Occipital lobe (tissue), 1 donor: ENCODE results near the gene GPR108. TPM values are rescaled to one million over a fixed set of nuclear protein-coding genes. Genes with fewer than 3 reads are reported as not detected.

Experiments used
- total RNA-seq: library from RNA; depleted of rRNA; stranded (reverse); fragments of >200 nt; gene quantifications from one replicate; pipeline ENCODE4 v1.2.3, GENCODE V29; 2014

The GPR108 gene
- total RNA-seq, 1 donor from 2014 or later = 11.2 TPM

Other genes starting within 250 kb of the GPR108 start
- gene TUBB4A, start 235.3 kb downstream of the GPR108 start, total RNA-seq = 135 TPM
- 2.2 TPM for gene TNFSF9, start 206.6 kb downstream of the GPR108 start, total RNA-seq
- not detected for gene CD70, start 146.4 kb downstream of the GPR108 start, total RNA-seq
- not detected for gene TNFSF14, start 67.4 kb downstream of the GPR108 start, total RNA-seq
- 12.3 TPM for gene C3, start 16.9 kb downstream of the GPR108 start, total RNA-seq
- gene TRIP10, start 2.1 kb upstream of the GPR108 start, total RNA-seq = 3.0 TPM
- not detected for gene SH2D3A, start 29.9 kb upstream of the GPR108 start, total RNA-seq
- 2.5 TPM for gene VAV1, start 35.1 kb upstream of the GPR108 start, total RNA-seq
- not detected for gene ADGRE1, start 150.0 kb upstream of the GPR108 start, total RNA-seq